ENCODE data around the gene FMOD.

Gene FMOD

DNA sequence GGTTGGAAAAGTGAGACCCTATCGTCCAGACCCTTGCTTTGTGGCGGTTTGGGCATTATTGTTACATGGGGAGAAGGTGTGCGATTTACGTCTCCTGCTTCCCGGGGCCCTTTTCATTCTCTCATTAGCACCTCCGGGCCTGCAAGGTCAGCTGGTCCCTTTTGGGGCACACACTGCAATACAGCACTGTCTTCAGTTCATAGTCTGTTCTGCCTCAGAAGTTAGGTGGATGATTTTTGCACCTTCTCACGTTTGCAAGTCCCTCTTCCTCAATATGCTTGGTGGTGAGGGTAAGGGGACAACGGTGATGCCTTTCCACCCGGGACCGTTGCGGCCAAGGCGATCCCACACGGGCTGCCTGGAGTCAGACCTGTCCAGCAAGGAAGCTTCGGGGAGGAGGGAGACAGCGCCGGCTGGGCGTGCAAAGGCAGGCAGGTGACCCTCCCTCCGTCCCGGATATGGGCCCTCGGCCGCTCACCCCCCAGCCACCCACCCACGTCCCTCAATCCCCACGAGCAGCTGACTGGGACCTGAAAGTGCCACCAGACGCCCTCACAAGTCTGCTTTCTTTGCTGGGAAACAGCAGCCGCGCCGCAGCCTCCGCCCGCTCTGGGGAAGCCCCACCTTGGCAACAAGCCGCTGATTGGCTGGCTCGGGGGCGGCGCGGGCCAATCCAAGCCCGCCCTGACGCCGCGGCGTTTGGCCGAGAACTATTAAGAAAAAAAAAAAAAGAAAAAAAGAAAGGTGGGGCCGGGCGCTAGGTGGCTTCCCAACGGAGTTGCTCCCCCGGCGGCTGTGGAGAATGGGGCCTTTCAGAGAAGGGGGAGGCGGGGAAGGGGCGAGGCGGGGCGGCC lies 23.9 kb downstream of the FMOD start:
- peak overlapping the region; percentile 95 for H3K27ac Mint-ChIP-seq
- no peaks in the 10 kb centered on the region for H3K27me3 Mint-ChIP-seq
- H3K9me3 Mint-ChIP-seq = no peaks in the 10 kb centered on the region
- intact Hi-C loops (cut with micrococcal nuclease) = loop anchor here (1.0 kb wide), 1 partner anchor 40 kb away; no protein-coding TSS in a partner anchor
- peaks cover 81% of the 10 kb centered on the region for H3K4me1 Mint-ChIP-seq (ENCODE audit: low read depth)
- no peaks in the 10 kb centered on the region for H3K36me3 Mint-ChIP-seq (ENCODE audit: low read depth)
- peak overlapping the region; percentile 71 for H3K4me3 Mint-ChIP-seq

DNA sequence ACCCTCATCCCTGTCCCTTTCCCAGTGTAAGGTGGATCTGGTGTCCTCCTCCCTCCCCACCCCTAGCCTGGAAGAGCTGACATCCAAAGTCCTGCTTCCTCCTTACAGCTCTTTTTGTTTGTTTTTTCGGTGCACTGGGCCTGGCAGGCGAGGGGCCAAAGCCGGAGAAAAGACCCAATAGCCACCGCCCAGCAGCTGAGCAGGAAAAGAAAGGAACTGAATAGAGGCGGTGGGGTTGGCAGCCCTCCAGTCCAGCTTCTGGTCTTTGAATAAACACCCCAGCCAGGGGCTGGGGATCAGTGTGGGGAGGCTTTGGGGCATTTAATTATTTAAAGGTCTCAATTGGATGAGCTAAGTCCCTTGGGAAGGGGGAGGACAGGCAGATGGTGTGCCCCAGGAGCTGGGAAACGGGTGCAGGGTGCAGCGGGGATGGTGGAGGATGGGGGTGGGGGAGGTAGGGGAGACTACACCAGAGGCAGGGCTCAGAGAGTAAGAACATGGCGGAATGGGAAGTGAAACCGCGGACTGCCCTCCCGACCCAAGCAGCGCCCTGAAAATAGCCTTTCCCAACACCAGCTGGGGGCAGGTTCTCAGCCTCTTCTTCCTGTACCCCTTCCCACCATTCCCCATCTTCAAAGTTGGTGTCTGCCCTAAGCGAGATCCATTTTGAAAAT lies 25.4 kb downstream of the FMOD start:
- no peaks in the 10 kb centered on the region for H3K9me3 Mint-ChIP-seq
- H3K4me1 Mint-ChIP-seq (ENCODE audit: low read depth) = peaks cover 87% of the 10 kb centered on the region
- intact Hi-C loops (cut with micrococcal nuclease) = loop anchor here (1.0 kb wide), 1 partner anchor 51 kb away; no protein-coding TSS in a partner anchor
- H3K27ac Mint-ChIP-seq = peak overlapping the region; percentile 95
- no peaks in the 10 kb centered on the region for H3K27me3 Mint-ChIP-seq
- peak overlapping the region; percentile 72 for H3K4me3 Mint-ChIP-seq
- H3K36me3 Mint-ChIP-seq (ENCODE audit: low read depth) = no peaks in the 10 kb centered on the region

- Mint-ChIP-seq H3K4me3 (peak overlapping the region; percentile 72), H3K36me3 (ENCODE audit: low read depth) (no peaks in the 10 kb centered on the region), H3K27me3 (no peaks in the 10 kb centered on the region), H3K4me1 (ENCODE audit: low read depth) (peaks cover 90% of the 10 kb centered on the region), H3K27ac (peak overlapping the region; percentile 95), H3K9me3 (no peaks in the 10 kb centered on the region)
- intact Hi-C loops (cut with micrococcal nuclease) = loop anchor here (1.0 kb wide), 1 partner anchor 51 kb away; no protein-coding TSS in a partner anchor
These were observed 25.9 kb downstream of the FMOD start for GRCh38 chr1:203325026-203325417.

GRCh38 chr1:203324105-203325025 lies 26.6 kb downstream of the FMOD start:
- Mint-ChIP-seq H3K9me3 (no peaks in the 10 kb centered on the region), H3K27me3 (no peaks in the 10 kb centered on the region), H3K4me1 (ENCODE audit: low read depth) (peaks cover 89% of the 10 kb centered on the region), H3K27ac (peak overlapping the region; percentile 95), H3K36me3 (ENCODE audit: low read depth) (no peaks in the 10 kb centered on the region), H3K4me3 (peak overlapping the region; percentile 72)
- intact Hi-C loops (cut with micrococcal nuclease) = loop anchor here (1.0 kb wide), 2 partner anchors 17 to 50 kb away; no protein-coding TSS in a partner anchor

DNA sequence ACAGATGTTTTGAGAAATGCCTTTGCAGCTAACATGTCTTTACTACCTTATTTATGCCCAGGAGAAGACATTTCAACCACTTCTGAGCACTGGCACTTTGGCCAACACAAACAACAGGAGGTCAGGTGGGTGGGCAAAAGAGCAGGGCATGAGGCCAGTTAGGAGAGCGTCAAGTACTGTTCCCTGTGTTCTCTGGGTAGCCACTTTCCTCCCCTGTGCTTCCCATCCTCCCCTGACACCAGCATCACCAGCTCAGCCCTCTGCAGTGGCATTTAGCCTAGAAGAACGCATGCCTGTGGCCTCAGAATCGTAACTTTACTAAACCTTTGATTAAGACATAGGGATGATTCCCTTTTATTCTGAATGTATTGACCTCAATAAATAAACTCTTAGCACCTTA lies 27.3 kb downstream of the FMOD start:
- H3K27ac Mint-ChIP-seq = peak overlapping the region; percentile 95
- no peaks in the 10 kb centered on the region for H3K36me3 Mint-ChIP-seq (ENCODE audit: low read depth)
- no peaks in the 10 kb centered on the region for H3K27me3 Mint-ChIP-seq
- no peaks in the 10 kb centered on the region for H3K9me3 Mint-ChIP-seq
- no peak overlapping the region for H3K4me3 Mint-ChIP-seq
- peaks cover 91% of the 10 kb centered on the region for H3K4me1 Mint-ChIP-seq (ENCODE audit: low read depth)
- intact Hi-C loops (cut with micrococcal nuclease) = no loop called here

- no peaks in the 10 kb centered on the region for H3K36me3 Mint-ChIP-seq (ENCODE audit: low read depth)
- intact Hi-C loops (cut with micrococcal nuclease) = no loop called here
- peak overlapping the region; percentile 95 for H3K27ac Mint-ChIP-seq
- H3K27me3 Mint-ChIP-seq = no peaks in the 10 kb centered on the region
- no peak overlapping the region for H3K4me3 Mint-ChIP-seq
- H3K4me1 Mint-ChIP-seq (ENCODE audit: low read depth) = peaks cover 88% of the 10 kb centered on the region
- no peaks in the 10 kb centered on the region for H3K9me3 Mint-ChIP-seq
These were observed 28.3 kb downstream of the FMOD start for GRCh38 chr1:203322500-203323179.

- Mint-ChIP-seq H3K36me3 (ENCODE audit: low read depth) (no peaks in the 10 kb centered on the region), H3K4me1 (ENCODE audit: low read depth) (peaks cover 81% of the 10 kb centered on the region), H3K27ac (peak overlapping the region; percentile 60), H3K27me3 (no peaks in the 10 kb centered on the region), H3K9me3 (no peaks in the 10 kb centered on the region), H3K4me3 (no peak overlapping the region)
- intact Hi-C loops (cut with micrococcal nuclease) = no loop called here
These were observed 29.5 kb downstream of the FMOD start for GRCh38 chr1:203321273-203322052.

GRCh38 chr1:203320591-203321272 lies 30.2 kb downstream of the FMOD start:
- peak overlapping the region; percentile 30 for H3K4me3 Mint-ChIP-seq
- no peaks in the 10 kb centered on the region for H3K27me3 Mint-ChIP-seq

GRCh38 chr1:203318229-203318517 lies 32.7 kb downstream of the FMOD start:
- no peaks in the 10 kb centered on the region for H3K9me3 Mint-ChIP-seq
- H3K27ac Mint-ChIP-seq = peak overlapping the region; percentile 35
- H3K27me3 Mint-ChIP-seq = no peaks in the 10 kb centered on the region
- intact Hi-C loops (cut with micrococcal nuclease) = no loop called here
- H3K36me3 Mint-ChIP-seq (ENCODE audit: low read depth) = peaks cover 11% of the 10 kb centered on the region
- H3K4me1 Mint-ChIP-seq (ENCODE audit: low read depth) = peaks cover 58% of the 10 kb centered on the region
- no peak overlapping the region for H3K4me3 Mint-ChIP-seq

More at GRCh38 chr1:203320591-203321272, 30.2 kb downstream of the FMOD start:
- H3K36me3 Mint-ChIP-seq (ENCODE audit: low read depth) = no peaks in the 10 kb centered on the region
- H3K9me3 Mint-ChIP-seq = no peaks in the 10 kb centered on the region
- H3K4me1 Mint-ChIP-seq (ENCODE audit: low read depth) = peaks cover 79% of the 10 kb centered on the region
- intact Hi-C loops (cut with micrococcal nuclease) = no loop called here
- peak overlapping the region; percentile 17 for H3K27ac Mint-ChIP-seq

- H3K4me1 Mint-ChIP-seq (ENCODE audit: low read depth) = peaks cover 53% of the 10 kb centered on the region
- H3K4me3 Mint-ChIP-seq = no peak overlapping the region
- H3K27ac Mint-ChIP-seq = no peak overlapping the region
- intact Hi-C loops (cut with micrococcal nuclease) = no loop called here
- H3K27me3 Mint-ChIP-seq = no peaks in the 10 kb centered on the region
- H3K9me3 Mint-ChIP-seq = no peaks in the 10 kb centered on the region
- peaks cover 11% of the 10 kb centered on the region for H3K36me3 Mint-ChIP-seq (ENCODE audit: low read depth)
These were observed 33.3 kb downstream of the FMOD start for GRCh38 chr1:203317429-203318228.

GRCh38 chr1:203316626-203317093 lies 34.3 kb downstream of the FMOD start:
- Mint-ChIP-seq H3K27me3 (no peaks in the 10 kb centered on the region), H3K27ac (no peak overlapping the region), H3K4me3 (no peak overlapping the region), H3K9me3 (no peaks in the 10 kb centered on the region), H3K36me3 (ENCODE audit: low read depth) (peaks cover 11% of the 10 kb centered on the region), H3K4me1 (ENCODE audit: low read depth) (peaks cover 43% of the 10 kb centered on the region)
- intact Hi-C loops (cut with micrococcal nuclease) = no loop called here
